ENCODE measurements around the gene KIAA1549.

KIAA1549 gene

GRCh38 chr7:138892812-138893211 is 88.4 kb downstream of the KIAA1549 start:
- peaks cover 12% of the 10 kb centered on the region for H3K4me1 ChIP-seq (ENCODE audit: control insufficient read depth, insufficient read depth, low read depth, low read length)
- H3K4me3 ChIP-seq (ENCODE audit: insufficient read depth in 1 of 2, low read depth in 1 of 2, low read length in 2 of 2) = no peak overlapping the region
- no peak overlapping the region for H2BK5ac ChIP-seq (ENCODE audit: low read depth, low read length, poor library complexity, severe bottlenecking)
- no peaks in the 10 kb centered on the region for H3K9me3 ChIP-seq (ENCODE audit: control insufficient read depth, low read length)
- H2AFZ ChIP-seq (ENCODE audit: low read depth, low read length) = no peak overlapping the region
- no peak overlapping the region for H2BK12ac ChIP-seq (ENCODE audit: low read length in 2 of 2)
- no peak overlapping the region for H4K8ac ChIP-seq (ENCODE audit: low read length)
- H3K27ac ChIP-seq (ENCODE audit: low read length, poor library complexity, severe bottlenecking) = no peak overlapping the region
- H3K14ac ChIP-seq (ENCODE audit: low read length in 2 of 2) = no peak overlapping the region
- no peaks in the 10 kb centered on the region for H3K27me3 ChIP-seq (ENCODE audit: control insufficient read depth in 1 of 2, insufficient read depth in 1 of 2, low read length in 2 of 2)
- no peak overlapping the region for H4K91ac ChIP-seq (ENCODE audit: low read length)
- no peak for DNase-seq
- no peak overlapping the region for H3K9ac ChIP-seq (ENCODE audit: low read length)
- no peak overlapping the region for H2BK15ac ChIP-seq (ENCODE audit: low read depth, poor library complexity, severe bottlenecking)
- no peak overlapping the region for H3K4me2 ChIP-seq (ENCODE audit: low read length, poor library complexity, severe bottlenecking)
- no peak overlapping the region for H3K4ac ChIP-seq (ENCODE audit: low read depth in 1 of 2, low read length in 2 of 2)
- H2BK120ac ChIP-seq (ENCODE audit: low read depth, low read length) = no peak overlapping the region
- WGBS = 94% methylated on average over 5 of the region's 5 CpGs
- H3K79me1 ChIP-seq (replicated peaks; ENCODE audit: low read length, poor library complexity, severe bottlenecking) = peaks cover 3% of the 10 kb centered on the region
- no peak overlapping the region for H2AK5ac ChIP-seq (ENCODE audit: low read length, severe bottlenecking)
- no peak overlapping the region for H3K18ac ChIP-seq (ENCODE audit: low read depth in 1 of 2, low read length in 2 of 2)
- H3K23ac ChIP-seq (ENCODE audit: low read length in 2 of 2) = no peak overlapping the region
- H3K36me3 ChIP-seq (ENCODE audit: control insufficient read depth in 1 of 2, insufficient read depth in 2 of 2, low read depth in 1 of 2, low read length in 2 of 2) = peaks cover 2 to 5% of the 10 kb centered on the region in 2 experiments

- no peak overlapping the region for H3K23ac ChIP-seq (ENCODE audit: low read length in 2 of 2)
- H2BK15ac ChIP-seq (ENCODE audit: low read depth, poor library complexity, severe bottlenecking) = no peak overlapping the region
- H3K14ac ChIP-seq (ENCODE audit: low read length in 2 of 2) = no peak overlapping the region
- H3K79me1 ChIP-seq (replicated peaks; ENCODE audit: low read length, poor library complexity, severe bottlenecking) = peaks cover 3% of the 10 kb centered on the region
- no peak overlapping the region for H4K8ac ChIP-seq (ENCODE audit: low read length)
- H3K4me3 ChIP-seq (ENCODE audit: insufficient read depth in 1 of 2, low read depth in 1 of 2, low read length in 2 of 2) = no peak overlapping the region
- peaks cover 12% of the 10 kb centered on the region for H3K4me1 ChIP-seq (ENCODE audit: control insufficient read depth, insufficient read depth, low read depth, low read length)
- no peaks in the 10 kb centered on the region for H3K9me3 ChIP-seq (ENCODE audit: control insufficient read depth, low read length)
- no peak overlapping the region for H3K18ac ChIP-seq (ENCODE audit: low read depth in 1 of 2, low read length in 2 of 2)
- no peak overlapping the region for H2BK120ac ChIP-seq (ENCODE audit: low read depth, low read length)
- H3K36me3 ChIP-seq (ENCODE audit: control insufficient read depth in 1 of 2, insufficient read depth in 2 of 2, low read depth in 1 of 2, low read length in 2 of 2) = peaks cover 0 to 5% of the 10 kb centered on the region in 2 experiments
- no peak overlapping the region for H2AK5ac ChIP-seq (ENCODE audit: low read length, severe bottlenecking)
- H3K9ac ChIP-seq (ENCODE audit: low read length) = peak overlapping the region; percentile 57
- H3K27ac ChIP-seq (ENCODE audit: low read length, poor library complexity, severe bottlenecking) = peak overlapping the region; percentile 6
- H3K27me3 ChIP-seq (ENCODE audit: control insufficient read depth in 1 of 2, insufficient read depth in 1 of 2, low read length in 2 of 2) = no peaks in the 10 kb centered on the region
- H2BK5ac ChIP-seq (ENCODE audit: low read depth, low read length, poor library complexity, severe bottlenecking) = no peak overlapping the region
- H3K4ac ChIP-seq (ENCODE audit: low read depth in 1 of 2, low read length in 2 of 2) = no peak overlapping the region
- no peak overlapping the region for H2BK12ac ChIP-seq (ENCODE audit: low read length in 2 of 2)
- DNase-seq = no peak
- no peak overlapping the region for H4K91ac ChIP-seq (ENCODE audit: low read length)
- no peak overlapping the region for H3K4me2 ChIP-seq (ENCODE audit: low read length, poor library complexity, severe bottlenecking)
- no peak overlapping the region for H2AFZ ChIP-seq (ENCODE audit: low read depth, low read length)
- 35% methylated on average over 2 of the region's 3 CpGs for WGBS
These were observed 89.1 kb downstream of the KIAA1549 start for GRCh38 chr7:138892006-138892630.

- Histone ChIP-seq H2BK5ac (ENCODE audit: low read depth, low read length, poor library complexity, severe bottlenecking) (no peak overlapping the region), H3K9me3 (ENCODE audit: control insufficient read depth, low read length) (no peaks in the 10 kb centered on the region), H4K91ac (ENCODE audit: low read length) (no peak overlapping the region), H2BK120ac (ENCODE audit: low read depth, low read length) (no peak overlapping the region), H3K27ac (ENCODE audit: low read length, poor library complexity, severe bottlenecking) (peak overlapping the region; percentile 11), H3K4me2 (ENCODE audit: low read length, poor library complexity, severe bottlenecking) (no peak overlapping the region), H4K8ac (ENCODE audit: low read length) (no peak overlapping the region), H2BK12ac (ENCODE audit: low read length in 2 of 2) (no peak overlapping the region), H3K27me3 (ENCODE audit: control insufficient read depth in 1 of 2, insufficient read depth in 1 of 2, low read length in 2 of 2) (no peaks in the 10 kb centered on the region), H2AFZ (ENCODE audit: low read depth, low read length) (no peak overlapping the region), H3K79me1 (replicated peaks; ENCODE audit: low read length, poor library complexity, severe bottlenecking) (peaks cover 3% of the 10 kb centered on the region), H3K4me3 (ENCODE audit: insufficient read depth in 1 of 2, low read depth in 1 of 2, low read length in 2 of 2) (peak overlapping the region in 1 of 2 experiments; percentile 48), H3K14ac (ENCODE audit: low read length in 2 of 2) (no peak overlapping the region), H3K23ac (ENCODE audit: low read length in 2 of 2) (no peak overlapping the region), H3K4ac (ENCODE audit: low read depth in 1 of 2, low read length in 2 of 2) (no peak overlapping the region), H2BK15ac (ENCODE audit: low read depth, poor library complexity, severe bottlenecking) (no peak overlapping the region), H3K36me3 (ENCODE audit: control insufficient read depth in 1 of 2, insufficient read depth in 2 of 2, low read depth in 1 of 2, low read length in 2 of 2) (peaks cover 0 to 5% of the 10 kb centered on the region in 2 experiments), H2AK5ac (ENCODE audit: low read length, severe bottlenecking) (no peak overlapping the region), H3K9ac (ENCODE audit: low read length) (peak overlapping the region; percentile 57), H3K18ac (ENCODE audit: low read depth in 1 of 2, low read length in 2 of 2) (no peak overlapping the region), H3K4me1 (ENCODE audit: control insufficient read depth, insufficient read depth, low read depth, low read length) (peaks cover 12% of the 10 kb centered on the region)
- peak; percentile 33 for DNase-seq
- WGBS = 33% methylated on average over 5 of the region's 5 CpGs
These were observed 89.8 kb downstream of the KIAA1549 start for GRCh38 chr7:138891446-138891810.

GRCh38 chr7:138890499-138891445 is 90.4 kb downstream of the KIAA1549 start:
- no peaks in the 10 kb centered on the region for H3K9me3 ChIP-seq (ENCODE audit: control insufficient read depth, low read length)
- no peak overlapping the region for H2BK15ac ChIP-seq (ENCODE audit: low read depth, poor library complexity, severe bottlenecking)
- peak overlapping the region in 1 of 2 experiments; percentile 48 for H3K4me3 ChIP-seq (ENCODE audit: insufficient read depth in 1 of 2, low read depth in 1 of 2, low read length in 2 of 2)
- H3K9ac ChIP-seq (ENCODE audit: low read length) = peak overlapping the region; percentile 57
- no peak overlapping the region for H4K8ac ChIP-seq (ENCODE audit: low read length)
- H3K79me1 ChIP-seq (replicated peaks; ENCODE audit: low read length, poor library complexity, severe bottlenecking) = peaks cover 3% of the 10 kb centered on the region
- H3K23ac ChIP-seq (ENCODE audit: low read length in 2 of 2) = no peak overlapping the region
- no peak overlapping the region for H2AFZ ChIP-seq (ENCODE audit: low read depth, low read length)
- peak overlapping the region in 1 of 2 experiments; percentile 59 for H3K18ac ChIP-seq (ENCODE audit: low read depth in 1 of 2, low read length in 2 of 2)
- peak overlapping the region; percentile 36 for H3K27ac ChIP-seq (ENCODE audit: low read length, poor library complexity, severe bottlenecking)
- DNase-seq = peak; percentile 58
- no peak overlapping the region for H3K14ac ChIP-seq (ENCODE audit: low read length in 2 of 2)
- H3K4me1 ChIP-seq (ENCODE audit: control insufficient read depth, insufficient read depth, low read depth, low read length) = peaks cover 15% of the 10 kb centered on the region
- peaks cover 0 to 5% of the 10 kb centered on the region in 2 experiments for H3K36me3 ChIP-seq (ENCODE audit: control insufficient read depth in 1 of 2, insufficient read depth in 2 of 2, low read depth in 1 of 2, low read length in 2 of 2)
- H3K4ac ChIP-seq (ENCODE audit: low read depth in 1 of 2, low read length in 2 of 2) = no peak overlapping the region
- peak overlapping the region; percentile 47 for H3K4me2 ChIP-seq (ENCODE audit: low read length, poor library complexity, severe bottlenecking)
- peak overlapping the region in 1 of 2 experiments; percentile 15 for H2BK12ac ChIP-seq (ENCODE audit: low read length in 2 of 2)
- H2AK5ac ChIP-seq (ENCODE audit: low read length, severe bottlenecking) = peak overlapping the region; percentile 20
- 63% methylated on average over 21 of the region's 21 CpGs for WGBS
- no peaks in the 10 kb centered on the region for H3K27me3 ChIP-seq (ENCODE audit: control insufficient read depth in 1 of 2, insufficient read depth in 1 of 2, low read length in 2 of 2)
- H2BK120ac ChIP-seq (ENCODE audit: low read depth, low read length) = no peak overlapping the region
- H2BK5ac ChIP-seq (ENCODE audit: low read depth, low read length, poor library complexity, severe bottlenecking) = no peak overlapping the region
- H4K91ac ChIP-seq (ENCODE audit: low read length) = peak overlapping the region; percentile 54

Data from mesenchymal stem cell (in vitro differentiated cells and primary cell).